ENCODE data around the gene CBX4.

The CBX4 gene

GRCh38 chr17:79829004-79829403, 10.2 kb downstream of the CBX4 start:
- DNase-seq (ENCODE audit: low spot score) = no peak

- no peak for DNase-seq (ENCODE audit: low spot score)
Observed at GRCh38 chr17:79826841-79827578, 12.2 kb downstream of the CBX4 start.

GRCh38 chr17:79826204-79826680, 13.0 kb downstream of the CBX4 start:
- no peak for DNase-seq (ENCODE audit: low spot score)

DNA sequence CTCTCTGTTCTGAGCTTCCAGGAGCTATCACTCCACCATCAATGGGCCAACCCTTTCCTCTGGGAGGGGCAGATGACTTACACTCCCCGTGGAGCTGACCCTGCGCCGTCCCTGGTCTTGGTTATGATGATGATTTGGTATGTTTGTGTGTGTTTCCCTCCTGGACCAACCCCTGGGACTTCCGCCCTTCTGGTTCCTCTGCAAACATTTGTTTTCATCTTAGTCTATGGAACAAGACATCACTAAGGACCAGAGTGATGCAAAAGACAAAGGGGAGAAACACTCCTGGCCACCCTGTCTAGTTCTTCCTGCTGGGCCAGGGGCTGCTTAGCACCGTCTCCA, 13.7 kb downstream of the CBX4 start:
- no peak for DNase-seq (ENCODE audit: low spot score)

DNA sequence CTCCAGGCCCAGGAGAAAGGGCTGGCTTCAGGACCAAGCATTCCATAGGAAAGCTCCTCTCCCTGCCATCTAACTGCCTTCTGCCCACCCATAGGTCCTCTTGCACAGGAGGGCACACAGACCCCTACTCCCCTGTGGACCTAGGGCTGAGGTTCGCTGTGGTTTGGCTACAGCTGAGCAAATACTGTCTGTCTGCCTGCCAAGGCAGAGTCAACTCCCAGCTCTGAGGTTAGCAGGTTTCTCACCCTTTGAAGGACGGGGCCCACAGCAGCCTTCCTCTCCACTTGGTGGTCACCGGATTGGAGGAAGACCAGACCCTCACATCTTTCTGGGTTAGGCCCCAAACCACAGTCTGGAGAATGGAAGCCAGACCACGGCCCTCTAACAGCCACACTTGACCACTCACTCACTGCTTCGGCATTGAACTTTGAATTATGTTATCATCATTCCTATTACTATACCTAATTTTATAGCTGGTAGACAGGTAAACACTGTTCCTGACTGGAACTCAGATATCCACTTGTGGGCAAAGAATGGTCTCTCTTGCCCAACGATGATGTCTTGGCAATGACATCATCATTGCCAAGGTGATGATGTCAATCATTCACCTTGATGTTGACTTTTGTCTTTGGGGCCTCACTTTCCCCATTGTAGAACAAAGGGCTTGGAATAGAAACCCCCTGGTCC, 14.2 kb downstream of the CBX4 start:
- DNase-seq (ENCODE audit: low spot score) = no peak

- DNase-seq (ENCODE audit: low spot score) = no peak
Observed at GRCh38 chr17:79824234-79824633, 15.0 kb downstream of the CBX4 start.

DNA sequence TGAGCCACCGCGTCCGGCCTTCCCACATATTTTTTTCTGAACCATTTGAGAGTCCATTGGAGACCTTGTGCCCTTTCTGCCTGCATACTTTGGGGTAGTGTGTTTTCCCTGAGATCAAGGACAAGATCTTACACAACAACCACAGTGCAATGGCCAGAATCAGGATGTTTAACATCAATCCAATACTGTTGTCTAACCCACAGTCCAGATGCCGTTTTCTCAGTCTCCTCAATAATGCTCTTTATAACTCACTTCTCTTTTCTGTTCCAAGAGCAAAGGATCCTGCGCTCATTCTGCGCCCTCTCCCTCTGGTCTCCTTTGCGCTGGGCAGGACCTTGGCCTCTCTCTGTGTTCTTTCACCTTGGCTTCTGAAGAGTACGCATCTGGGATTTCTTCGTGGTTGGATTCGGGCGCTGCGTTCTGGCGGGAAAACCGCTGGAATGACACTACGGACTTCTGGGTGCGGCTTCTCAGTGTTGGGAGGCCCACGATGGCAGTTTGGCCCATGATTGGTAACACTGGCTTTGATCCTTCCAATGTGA, 16.6 kb downstream of the CBX4 start:
- no peak for DNase-seq (ENCODE audit: low spot score)

- DNase-seq (ENCODE audit: low spot score) = no peak
Observed at GRCh38 chr17:79821331-79822095, 17.7 kb downstream of the CBX4 start.

- DNase-seq (ENCODE audit: low spot score) = no peak
Observed at GRCh38 chr17:79820959-79821330, 18.3 kb downstream of the CBX4 start.

GRCh38 chr17:79819534-79820276, 19.5 kb downstream of the CBX4 start:
- no peak for DNase-seq (ENCODE audit: low spot score)

GRCh38 chr17:79819085-79819484, 20.2 kb downstream of the CBX4 start:
- DNase-seq (ENCODE audit: low spot score) = no peak

DNA sequence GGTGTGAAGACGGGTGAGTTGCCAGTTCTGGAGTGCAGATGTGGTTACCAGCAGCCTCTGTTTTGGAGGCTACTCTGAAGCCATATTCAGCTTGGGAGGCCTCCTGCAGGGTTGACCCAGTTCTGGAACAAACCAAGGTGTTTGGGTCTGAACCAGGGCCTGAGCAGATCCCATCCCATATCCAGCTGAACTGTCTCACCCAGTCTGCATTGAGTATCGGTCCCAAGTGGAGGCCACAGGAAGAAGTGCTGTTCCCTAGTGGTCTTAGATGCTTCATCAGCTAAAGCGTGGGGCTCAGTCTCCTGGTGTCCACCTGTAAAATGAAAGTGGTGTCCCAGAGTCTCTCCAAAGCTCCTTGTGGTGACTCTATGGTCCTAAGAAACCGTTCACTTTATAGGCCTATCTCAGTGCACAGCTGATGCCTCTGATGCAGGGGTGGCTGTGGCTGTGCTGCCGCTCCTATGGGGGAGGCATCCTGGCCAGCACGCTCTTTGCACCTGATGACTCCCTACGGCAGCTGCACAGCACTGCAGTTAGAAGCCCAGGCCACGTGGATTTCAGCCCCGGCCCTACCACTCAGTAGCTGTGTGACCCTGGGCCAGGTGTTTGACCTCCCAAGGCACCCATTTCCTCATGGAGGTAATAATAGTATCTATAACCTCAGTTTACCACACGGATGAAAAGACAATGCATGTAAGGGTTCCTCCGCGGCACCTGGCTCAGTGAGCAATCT, 21.0 kb downstream of the CBX4 start:
- DNase-seq (ENCODE audit: low spot score) = no peak

GRCh38 chr17:79815836-79816461, 23.3 kb downstream of the CBX4 start:
- no peak for DNase-seq (ENCODE audit: low spot score)

DNA sequence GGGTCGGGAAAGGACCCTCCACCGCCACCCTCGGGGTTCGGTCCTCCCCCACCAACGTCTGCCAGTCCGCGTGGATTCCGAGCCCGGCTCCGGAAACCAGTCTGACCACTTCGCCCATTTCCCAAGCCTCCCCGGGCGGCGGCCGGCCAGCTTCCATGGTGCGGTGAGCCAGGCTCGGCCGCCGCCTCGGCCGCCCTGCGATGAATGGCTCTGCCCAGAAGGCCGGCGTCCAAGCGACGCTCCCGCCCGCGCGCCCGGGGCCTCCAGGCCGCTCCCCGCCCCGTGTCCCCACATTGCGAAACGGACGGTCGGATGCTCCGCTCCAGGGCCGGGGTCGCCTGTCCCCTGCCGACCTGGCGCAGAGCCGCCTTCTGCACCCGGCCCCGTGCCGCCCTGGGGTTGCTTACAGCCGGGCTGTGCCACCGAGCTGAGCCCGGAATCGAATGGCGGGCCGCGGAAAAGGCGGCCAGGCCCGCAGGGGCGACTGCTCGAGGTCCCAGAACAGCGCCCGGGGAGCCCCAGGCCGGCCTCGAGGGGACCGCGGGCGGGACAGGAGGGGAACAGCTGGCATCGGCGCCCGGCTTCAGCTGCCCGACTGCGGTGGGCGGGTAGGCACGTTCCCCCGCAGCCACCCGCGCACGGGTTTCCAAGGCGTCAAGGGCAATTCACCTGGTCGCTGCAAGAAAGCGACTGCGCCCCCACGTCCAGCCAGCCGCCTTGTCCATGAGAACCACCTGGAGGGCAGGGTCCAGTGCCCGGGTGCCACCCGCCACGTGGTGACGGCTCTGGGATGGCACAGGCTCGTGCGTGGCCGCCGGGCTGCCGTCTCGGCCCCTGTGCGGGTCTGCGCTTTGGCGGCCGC, 24.0 kb downstream of the CBX4 start:
- no peak for DNase-seq (ENCODE audit: low spot score)

- DNase-seq (ENCODE audit: low spot score) = no peak
Observed at GRCh38 chr17:79814127-79814973, 24.9 kb downstream of the CBX4 start.

DNA sequence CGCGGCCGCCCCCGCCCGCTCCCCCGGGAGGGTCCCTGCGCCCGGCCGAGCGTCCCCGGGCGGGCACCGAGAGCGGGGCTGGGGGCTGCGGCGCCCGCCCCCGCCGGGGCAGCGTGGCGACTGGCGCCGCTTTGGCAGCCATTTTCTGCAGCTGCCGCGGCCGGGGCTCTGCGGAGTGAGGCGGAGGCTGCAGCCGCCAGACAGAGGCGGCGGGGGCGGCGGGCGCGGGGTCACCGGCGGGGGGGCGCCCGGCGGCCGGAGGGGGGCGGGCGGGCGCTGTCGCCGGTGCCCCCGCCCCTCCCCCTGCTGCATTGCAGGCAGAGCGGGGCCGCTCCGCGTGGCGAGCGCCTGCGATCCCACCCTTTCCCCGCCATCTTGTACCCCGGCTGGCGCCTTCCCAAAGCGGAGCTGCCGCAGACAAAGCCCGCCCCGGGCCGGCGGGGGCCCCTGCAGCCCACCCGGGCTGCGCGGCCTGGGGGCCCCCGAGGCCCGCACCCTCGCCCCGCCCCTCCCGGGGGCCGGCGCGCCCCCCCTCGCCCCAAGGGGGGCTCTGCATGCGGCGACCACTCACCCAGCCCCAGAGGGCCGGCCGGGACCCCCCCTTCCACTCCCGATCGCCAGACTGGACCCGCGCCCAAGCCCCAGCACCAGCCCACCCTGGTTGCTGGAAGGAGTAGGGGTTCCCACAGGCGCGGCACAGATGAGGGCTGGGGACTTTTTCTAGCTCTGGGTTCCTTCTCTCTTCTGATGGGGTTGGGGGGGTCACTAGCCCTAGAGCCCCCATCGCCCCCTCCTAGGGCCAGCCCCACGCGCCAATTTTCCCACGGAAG, 25.7 kb downstream of the CBX4 start:
- DNase-seq (ENCODE audit: low spot score) = no peak

- no peak for DNase-seq (ENCODE audit: low spot score)
Observed at GRCh38 chr17:79812353-79813258, 26.6 kb downstream of the CBX4 start.
